Transverse colon (tissue), 4 donors: Measurements from ENCODE around the gene ATP5F1D. TPM values are rescaled to one million over a fixed set of nuclear protein-coding genes. Genes with fewer than 3 reads are reported as not detected.

Experiments used
- DNase-seq: peaks from one replicate; pipeline ENCODE4 v3.0.0-alpha.2; 2019
- H3K27ac ChIP-seq, 4 donors: fragments of 200-600 bp; sonication (generic); 2 replicates each; pipeline ENCODE4 v1.5.1; 2016 to 2018; ENCODE audit warnings: inconsistent platforms in 4 of 4
- H3K27me3 ChIP-seq: fragments of 200-600 bp; sonication (generic); 2 replicates; pipeline ENCODE4 v1.5.1; 2017; ENCODE audit warnings: inconsistent platforms
- H3K36me3 ChIP-seq, 4 donors: fragments of 200-600 bp; sonication (generic); 2 replicates each; pipeline ENCODE4 v1.5.1; 2017 to 2019; ENCODE audit warnings: inconsistent platforms in 4 of 4
- H3K4me1 ChIP-seq, 4 donors: fragments of 200-600 bp; sonication (generic); 2 replicates each; pipeline ENCODE4 v1.5.1; 2017 to 2020; ENCODE audit warnings: inconsistent platforms in 4 of 4
- H3K4me3 ChIP-seq, 4 donors: fragments of 200-600 bp; sonication (generic); 1 replicate in 1 of 4; 2 replicates in 3 of 4; pipeline versions ENCODE4 v1.5.1 to v1.6.1; 2017 to 2019; ENCODE audit warnings: inconsistent platforms in 4 of 4
- H3K9me3 ChIP-seq, 2 donors: fragments of 200-600 bp; sonication (generic); 2 replicates each; pipeline ENCODE4 v1.5.1; 2017 to 2019; ENCODE audit warnings: inconsistent platforms in 2 of 2
- CTCF ChIP-seq, 5 experiments: fragments of 200-600 bp in 3 of 5; fragments of 450-650 bp in 2 of 5; sonication (generic) in 3 of 5; IDR thresholded peaks; 1 replicate in 2 of 5; 2 replicates in 3 of 5; pipeline ENCODE4 v1.5.1; 2016 to 2017; ENCODE audit warnings: antibody characterized with exemption in 5 of 5, inconsistent platforms in 3 of 5, mild to moderate bottlenecking in 2 of 5, moderate library complexity in 1 of 5
- EP300 ChIP-seq: sonication (generic); formaldehyde crosslinking; IDR thresholded peaks from one replicate; pipeline ENCODE4 v1.6.1; 2017; ENCODE audit warnings: antibody characterized with exemption, low read depth
- POLR2A ChIP-seq: fragments of 450-650 bp; IDR thresholded peaks from one replicate; pipeline ENCODE4 v1.6.1; 2016; ENCODE audit warnings: antibody characterized with exemption, mild to moderate bottlenecking, moderate library complexity
- POLR2AphosphoS5 ChIP-seq, 3 donors: sonication (generic); formaldehyde crosslinking; IDR thresholded peaks; one replicate each; pipeline ENCODE4 v1.6.1; 2016; ENCODE audit warnings: antibody characterized with exemption in 3 of 3
- WGBS, 2 donors: methylation state at CpG; one replicate each; pipeline ENCODE4 v1.1.5; 2018; ENCODE audit warnings: low coverage in 1 of 2; 5-methylcytosine and 5-hydroxymethylcytosine counted together
- in situ Hi-C, 4 donors: fragments of 200-750 bp; cut with MboI; loops; one replicate each; pipeline versions ENCODE4 v1.15.0 to v1.15.1; 2017; ENCODE audit warnings: low sequenced_read_pairs in 3 of 4, low pct_ligation_motif_present in 1 of 4, low pct_unique_long_range_greater_than_20kb in 1 of 4
- intact Hi-C: fragments of 100-400 bp; cut with DNase I; formaldehyde crosslinking; loops from one replicate; pipeline ENCODE4 v1.15.1; 2023; ENCODE audit warnings: low total_unique reads
- total RNA-seq, 4 donors: library from RNA; depleted of rRNA; stranded (reverse); fragments of >200 nt; gene quantifications; one replicate each; pipeline ENCODE4 v1.1.0, GENCODE V29; 2016

Gene ATP5F1D
- total RNA-seq, 4 donors from 2014 or later: 157 to 650 (median 240) TPM

- 1 to 4% methylated on average over 5 to 25 of the region's 60 CpGs for WGBS, 2 donors
- H3K4me1 ChIP-seq: peaks cover 41 to 64% (median 61%) of the 10 kb centered on the region in 4 donors
- no peaks in the 10 kb centered on the region for H3K36me3 ChIP-seq
- H3K9me3 ChIP-seq: no peaks in the 10 kb centered on the region
- no peaks in the 10 kb centered on the region for H3K27me3 ChIP-seq
- H3K4me3 ChIP-seq: peak within 1 kb of the TSS; percentile 74 to 91 (median 80)
- DNase-seq: peak; percentile 88
- intact Hi-C loops: loop anchor here (10.0 kb wide), 2 partner anchors 143 to 223 kb away; partner anchors contain the start of genes CNN2, GPX4, RNU6-2 and TMEM259
- H3K27ac ChIP-seq: peak within 1 kb of the TSS; percentile 98 to 99 (median 98)
- in situ Hi-C loops: no loop called here
- peak in 4 of 5 experiments; percentile 33 to 38 (median 34) for TF ChIP-seq CTCF (IDR thresholded peaks at IDR 0.05)
- peak; percentile 87 to 97 (median 96) for TF ChIP-seq POLR2AphosphoS5 (IDR thresholded peaks at IDR 0.05)
- peak; percentile 97 for TF ChIP-seq POLR2A
- TF ChIP-seq EP300: peak; percentile 41
Observed at GRCh38 chr19:1248139-1248785, 6.7 kb downstream of the ATP5F1D start, which contains the start of gene MIDN. Gene MIDN, plus strand, starts transcription at chr19:1248583. Its CDS starts 1,714 bp downstream, at chr19:1250297.

DNA sequence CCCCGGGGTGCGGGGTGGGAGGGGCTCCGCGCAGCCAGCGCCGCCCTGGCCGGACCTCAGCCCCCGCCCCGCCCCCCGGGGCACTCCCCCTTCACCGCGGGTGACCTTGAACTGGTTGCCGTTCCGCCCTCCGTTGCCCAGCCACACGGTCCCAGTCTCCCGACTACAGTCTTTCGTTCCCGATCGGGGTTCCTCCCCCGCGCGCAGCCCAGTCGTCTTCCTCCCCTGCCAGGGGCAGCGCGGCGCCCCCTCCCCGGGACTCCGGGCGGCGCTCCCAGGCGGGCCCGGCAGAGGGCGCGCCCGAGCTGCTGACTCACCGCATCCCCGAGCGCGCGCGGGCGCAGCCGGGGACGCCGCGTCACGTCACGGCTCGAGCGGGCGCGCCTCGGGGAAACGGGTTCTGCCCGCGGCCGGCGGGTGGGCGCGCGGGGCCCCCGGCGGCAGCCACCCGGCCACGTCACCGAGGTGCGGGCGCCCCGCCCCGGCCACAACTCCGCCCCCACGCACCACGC lies 7.3 kb downstream of the ATP5F1D start:
- intact Hi-C loops (loop anchor here (10.0 kb wide), 2 partner anchors 144 to 224 kb away; partner anchors contain the start of genes CNN2, GPX4, RNU6-2 and TMEM259), in situ Hi-C loops (no loop called here)
- peak; percentile 86 for DNase-seq
- Histone ChIP-seq H3K36me3 (peaks cover 0 to under 1% (median 0%) of the 10 kb centered on the region in 4 donors), H3K4me1 (peaks cover 39 to 64% (median 61%) of the 10 kb centered on the region in 4 donors), H3K27me3 (no peaks in the 10 kb centered on the region), H3K9me3 (no peaks in the 10 kb centered on the region), H3K27ac (peak overlapping the region; percentile 98 to 99 (median 98)), H3K4me3 (peak overlapping the region; percentile 74 to 91 (median 80))
- TF ChIP-seq CTCF (IDR thresholded peaks at IDR 0.05) (peak; percentile 69 to 92 (median 84)), POLR2A (no peak), POLR2AphosphoS5 (IDR thresholded peaks at IDR 0.05) (no peak), EP300 (no peak)
- WGBS, 2 donors: 1% methylated on average over 39 of the region's 74 CpGs; no CpG with 5 or more reads in 1 of the 2 donors

- peak; percentile 96 for DNase-seq
- in situ Hi-C loops (no loop called here), intact Hi-C loops (loop anchor here (10.0 kb wide), 2 partner anchors 145 to 225 kb away; partner anchors contain the start of genes CNN2, GPX4, RNU6-2 and TMEM259)
- H3K4me3 ChIP-seq: peak overlapping the region; percentile 80 to 94 (median 89)
- no peaks in the 10 kb centered on the region for H3K9me3 ChIP-seq
- 0% methylated on average over 42 of the region's 102 CpGs; no CpG with 5 or more reads in 1 of the 2 donors for WGBS, 2 donors
- TF ChIP-seq POLR2AphosphoS5 (IDR thresholded peaks at IDR 0.05) (peak; percentile 93 to 98 (median 95)), EP300 (peak; percentile 42), POLR2A (peak; percentile 93), CTCF (IDR thresholded peaks at IDR 0.05) (no peak)
- H3K27ac ChIP-seq: peak overlapping the region; percentile 98 to 99 (median 98)
- peaks cover 39 to 64% (median 61%) of the 10 kb centered on the region in 4 donors for H3K4me1 ChIP-seq
- H3K27me3 ChIP-seq: no peaks in the 10 kb centered on the region
- H3K36me3 ChIP-seq: peaks cover 0 to 6% (median 1%) of the 10 kb centered on the region in 4 donors
Observed at GRCh38 chr19:1249298-1249989, 7.9 kb downstream of the ATP5F1D start.
